Measurements from ENCODE around the gene PYGM.

PYGM gene

DNA sequence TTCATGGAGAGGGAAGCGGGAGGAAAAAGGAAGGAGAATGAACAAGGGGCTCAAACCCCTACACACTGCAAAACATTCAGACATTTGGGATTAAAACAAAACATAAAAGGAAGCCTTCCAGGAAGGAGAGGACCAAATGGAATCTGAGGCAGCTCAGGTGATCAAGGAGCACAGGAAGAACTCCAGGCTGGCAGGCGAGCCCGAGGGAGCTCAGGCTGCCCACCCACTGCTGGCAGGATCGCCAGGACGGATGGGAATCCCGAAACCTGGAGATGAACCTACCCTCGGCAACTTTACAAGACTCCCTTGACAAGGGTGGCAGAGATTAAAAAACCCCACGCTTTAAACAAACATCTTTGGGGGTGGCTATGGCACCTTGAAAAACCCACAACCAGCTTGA is 5.0 kb upstream of the PYGM start:
- TF ChIP-seq, protein P1, sequence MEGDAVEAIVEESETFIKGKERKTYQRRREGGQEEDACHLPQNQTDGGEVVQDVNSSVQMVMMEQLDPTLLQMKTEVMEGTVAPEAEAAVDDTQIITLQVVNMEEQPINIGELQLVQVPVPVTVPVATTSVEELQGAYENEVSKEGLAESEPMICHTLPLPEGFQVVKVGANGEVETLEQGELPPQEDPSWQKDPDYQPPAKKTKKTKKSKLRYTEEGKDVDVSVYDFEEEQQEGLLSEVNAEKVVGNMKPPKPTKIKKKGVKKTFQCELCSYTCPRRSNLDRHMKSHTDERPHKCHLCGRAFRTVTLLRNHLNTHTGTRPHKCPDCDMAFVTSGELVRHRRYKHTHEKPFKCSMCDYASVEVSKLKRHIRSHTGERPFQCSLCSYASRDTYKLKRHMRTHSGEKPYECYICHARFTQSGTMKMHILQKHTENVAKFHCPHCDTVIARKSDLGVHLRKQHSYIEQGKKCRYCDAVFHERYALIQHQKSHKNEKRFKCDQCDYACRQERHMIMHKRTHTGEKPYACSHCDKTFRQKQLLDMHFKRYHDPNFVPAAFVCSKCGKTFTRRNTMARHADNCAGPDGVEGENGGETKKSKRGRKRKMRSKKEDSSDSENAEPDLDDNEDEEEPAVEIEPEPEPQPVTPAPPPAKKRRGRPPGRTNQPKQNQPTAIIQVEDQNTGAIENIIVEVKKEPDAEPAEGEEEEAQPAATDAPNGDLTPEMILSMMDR (IDR thresholded peaks at IDR 0.05) = no peak

DNA sequence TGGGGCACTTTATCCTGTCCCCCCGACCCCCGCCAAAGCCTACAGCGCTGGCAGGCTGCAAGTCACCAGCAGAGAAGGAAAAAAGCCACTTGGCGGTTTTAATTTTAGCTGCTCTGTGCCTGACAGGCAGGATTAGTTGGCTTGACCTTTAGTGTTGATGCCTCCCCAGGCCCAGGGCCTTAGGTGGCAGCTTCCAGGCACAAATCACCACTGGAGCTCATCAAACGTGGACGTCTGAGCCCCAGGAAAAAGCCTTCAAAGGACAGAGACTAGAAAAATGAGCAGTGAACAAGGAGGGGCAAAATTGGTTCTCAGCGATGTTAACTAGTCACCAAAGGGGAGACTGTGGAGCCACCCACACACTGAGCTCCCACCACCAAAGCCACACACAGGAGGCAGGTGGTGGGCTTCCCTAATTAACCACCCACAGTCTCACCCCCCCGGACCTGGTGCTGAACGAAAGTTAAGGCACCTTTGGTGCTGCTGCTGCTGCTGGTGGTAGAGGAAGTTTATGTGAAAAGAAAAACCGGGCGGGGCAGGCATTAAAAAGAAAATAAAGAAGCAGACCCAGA is 4.4 kb upstream of the PYGM start:
- TF ChIP-seq, protein P1 (IDR thresholded peaks at IDR 0.05) = no peak

DNA sequence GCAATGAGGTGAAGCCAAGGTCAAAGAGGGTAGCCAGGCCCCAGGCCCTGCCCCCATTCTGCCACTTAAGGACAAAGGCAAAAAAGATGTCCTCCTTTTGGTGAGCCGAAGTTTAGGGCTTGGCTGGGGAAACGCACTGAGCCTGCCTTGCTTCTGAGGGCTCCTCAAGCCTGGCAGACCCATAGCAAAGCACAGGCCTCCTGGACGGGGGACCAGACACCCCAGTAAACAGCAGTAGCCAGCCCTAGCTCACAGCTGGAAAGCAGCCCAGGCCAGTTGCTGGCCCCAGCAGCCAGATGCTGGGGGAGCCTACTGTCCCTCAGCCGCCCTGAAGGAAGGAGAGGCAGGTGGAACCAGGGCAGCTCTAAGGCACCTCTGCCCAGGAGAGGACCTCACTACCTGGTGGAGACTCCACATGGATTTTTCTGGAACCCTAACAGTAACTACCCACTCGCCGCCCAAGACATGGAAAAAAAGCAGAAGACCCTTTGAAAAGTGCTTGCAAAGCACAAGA is 3.8 kb upstream of the PYGM start:
- TF ChIP-seq, protein P1 (IDR thresholded peaks at IDR 0.05) = no peak

DNA sequence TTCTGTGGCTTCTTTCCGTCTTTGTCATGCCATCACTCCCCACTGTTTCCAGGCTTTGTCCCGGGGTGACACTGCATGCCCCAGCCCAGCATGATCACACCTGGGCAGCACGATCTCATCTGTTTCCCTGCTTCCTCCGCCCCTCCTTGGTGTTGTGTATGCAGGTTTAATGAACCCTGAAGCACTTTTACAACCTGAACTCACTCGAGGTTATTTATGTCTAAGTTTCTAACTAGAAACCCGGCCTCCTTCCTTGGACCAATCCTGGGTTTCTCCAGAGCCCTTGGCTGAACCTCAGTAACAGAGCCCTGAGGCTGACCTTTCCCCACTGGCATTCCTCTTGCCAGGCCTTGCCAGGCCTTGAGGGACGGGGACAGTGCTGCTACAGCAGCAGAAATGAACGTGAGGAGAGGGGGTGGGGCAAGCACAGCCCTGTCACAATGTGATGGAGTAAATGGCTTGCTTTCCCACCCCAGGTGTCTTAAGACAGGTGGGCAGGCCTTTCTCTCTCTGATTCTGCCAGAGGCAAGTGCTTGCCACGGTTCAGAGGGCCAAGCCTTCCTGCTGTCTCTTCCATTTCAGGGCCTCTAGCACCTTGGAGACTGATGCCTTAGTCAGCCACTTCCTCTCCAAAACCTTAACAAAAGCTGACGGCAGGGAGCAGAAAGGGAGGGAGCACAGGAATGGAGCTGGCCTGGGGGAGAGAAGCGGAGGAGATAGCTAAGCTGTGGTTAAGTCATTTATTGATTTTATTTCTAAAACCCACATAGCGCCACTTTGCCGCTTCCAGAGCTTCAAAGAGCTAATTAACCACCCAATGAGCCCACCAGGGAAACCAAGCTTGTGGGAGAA is 3.1 kb upstream of the PYGM start:
- TF ChIP-seq, protein P1 (IDR thresholded peaks at IDR 0.05) = no peak

DNA sequence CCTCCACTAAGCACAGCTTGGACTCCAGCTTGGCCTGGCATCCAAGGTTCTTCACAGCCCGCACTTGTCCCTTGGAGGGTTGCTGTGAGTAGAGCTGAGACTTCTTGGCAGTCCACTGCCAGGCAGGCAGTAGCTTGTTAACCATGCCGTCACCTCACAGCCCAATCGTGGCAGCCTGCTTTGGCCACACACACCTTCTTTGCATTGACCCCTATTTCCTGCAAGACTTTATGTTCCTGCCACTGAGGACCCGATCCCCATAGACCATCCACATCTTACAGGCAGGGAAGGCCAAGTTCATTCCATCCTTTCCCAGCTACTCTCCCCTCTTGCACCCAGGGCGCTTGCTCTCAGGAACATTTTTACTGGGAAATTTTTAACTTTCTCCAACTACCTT is 2.5 kb upstream of the PYGM start:
- TF ChIP-seq, protein P1 (IDR thresholded peaks at IDR 0.05) = no peak

DNA sequence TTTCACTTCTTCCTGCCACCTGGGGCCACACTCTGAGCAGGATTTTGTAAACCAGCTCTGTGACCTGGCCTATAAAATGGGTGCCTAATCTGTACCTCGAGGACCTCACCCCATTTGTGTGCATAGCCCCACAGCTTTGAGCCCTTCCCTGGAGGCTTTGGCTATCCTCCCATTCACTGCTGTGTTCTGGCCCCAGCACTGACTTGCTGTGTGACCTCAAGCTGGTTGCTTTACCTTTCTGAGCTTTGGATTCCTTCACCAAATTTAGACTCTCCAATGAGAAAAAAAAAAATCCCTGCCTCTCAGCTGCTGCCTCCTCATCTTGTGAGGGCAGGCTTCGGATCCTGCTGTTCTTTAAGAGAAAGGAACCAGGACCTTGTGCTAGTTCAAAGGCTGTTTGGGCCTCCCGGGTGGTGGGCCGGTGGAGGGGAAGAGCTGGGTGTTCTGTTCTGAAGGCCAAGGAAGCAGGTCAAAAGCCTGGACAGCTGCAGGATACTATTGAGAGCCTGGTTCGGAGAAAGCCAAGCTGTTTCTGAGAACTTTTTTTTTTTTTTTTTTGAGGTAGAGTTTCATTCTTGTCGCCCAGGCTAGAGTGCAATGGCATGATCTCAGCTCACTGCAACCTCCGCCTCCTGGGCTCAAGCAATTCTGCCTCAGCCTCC is 1.1 kb upstream of the PYGM start:
- TF ChIP-seq, protein P1 (IDR thresholded peaks at IDR 0.05) = no peak

DNA sequence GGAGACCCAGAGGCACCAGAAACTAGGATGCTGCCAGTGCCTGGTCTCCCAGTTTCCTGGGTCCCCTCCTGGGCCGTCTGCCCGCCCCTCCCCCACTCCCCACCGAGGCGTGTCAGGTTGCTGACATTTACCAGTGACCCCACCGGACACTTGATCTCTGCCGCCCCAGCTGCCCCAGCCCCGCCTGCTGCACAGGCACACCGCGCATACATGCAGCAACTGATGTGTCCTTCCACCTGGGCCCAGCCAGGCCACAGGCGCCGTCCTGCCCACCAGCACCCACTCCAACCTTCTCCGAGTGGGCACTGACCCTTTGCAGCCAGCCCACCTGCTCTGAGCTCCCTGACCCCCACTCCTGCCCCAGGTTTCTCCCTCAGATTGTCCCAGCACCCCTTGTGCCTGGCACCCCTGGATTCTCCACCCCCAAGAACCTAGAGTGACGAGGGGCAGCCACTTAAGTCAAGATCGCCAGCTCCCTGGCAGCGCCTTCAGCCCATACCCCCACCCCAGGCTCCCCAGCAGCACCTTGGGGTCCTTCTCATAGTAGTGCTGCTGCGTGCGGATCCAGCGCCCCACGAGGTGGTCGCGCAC is 548 bp downstream of the PYGM start:
- TF ChIP-seq, protein P1 (IDR thresholded peaks at IDR 0.05) = no peak

All from LNCAP (cell line).